IMR-90 (cell line): ENCODE results near the gene A4GNT.

Experiments
- BHLHE40 ChIP-seq: fragments of 150-350 bp; IDR thresholded peaks from 2 replicates; pipeline ENCODE4 v1.6.1; 2016; ENCODE audit warnings: mild to moderate bottlenecking, low read depth, low read length
- TF ChIP-seq, protein P1 (sequence below): conservative IDR thresholded peaks from 2 replicates; pipeline ENCODE4 v1.5.1; 2012; ENCODE audit warnings: mild to moderate bottlenecking, low read depth, low read length, improper control_type of control experiment

DNA sequence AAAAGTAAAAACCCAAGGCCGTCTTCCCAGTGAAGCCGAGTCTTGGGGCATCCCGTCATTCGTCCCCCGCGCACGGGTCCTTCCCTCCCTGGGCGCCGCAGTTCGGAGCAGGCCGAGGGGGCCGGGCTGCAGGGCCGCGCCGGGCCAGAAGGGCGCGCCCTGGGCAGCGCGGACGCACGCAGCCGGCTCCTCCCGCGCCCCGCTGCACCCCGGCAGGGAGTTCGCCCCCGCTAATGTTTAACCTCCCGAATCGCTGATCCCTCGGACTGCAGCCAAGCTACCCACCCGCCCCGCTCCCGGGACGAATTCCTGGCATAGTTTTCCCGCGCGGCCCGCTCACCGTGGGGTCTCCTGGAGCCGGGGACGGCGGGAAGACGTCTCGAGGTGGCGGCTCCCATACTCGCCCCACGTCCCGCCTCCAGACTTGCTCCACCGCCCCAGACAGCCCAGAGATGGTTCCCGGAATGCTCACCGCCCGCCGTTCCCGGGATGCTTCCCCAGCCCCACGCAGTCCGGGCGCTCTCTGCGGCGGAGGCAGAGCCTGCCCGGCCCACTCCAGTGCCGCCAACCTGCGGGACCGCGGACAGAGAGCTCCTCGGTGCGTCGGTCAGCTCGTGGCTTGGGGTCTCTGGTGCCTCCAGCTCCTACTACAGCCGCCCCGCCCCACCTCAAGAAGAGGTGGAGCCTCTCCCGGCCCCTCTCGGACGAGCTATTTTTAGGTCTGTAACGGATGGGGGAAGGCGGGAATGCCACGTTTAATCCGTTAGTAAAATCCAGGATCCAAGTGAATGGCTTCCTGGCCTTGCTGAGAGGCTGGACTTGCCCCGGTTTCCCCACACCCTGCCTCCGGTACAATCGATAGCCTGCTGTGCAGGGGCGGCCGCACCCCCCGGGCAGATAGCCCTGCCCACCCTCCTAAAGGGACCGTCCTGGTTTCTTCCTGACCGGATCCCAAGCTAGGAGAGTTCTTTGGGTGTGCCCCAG is 16.9 kb downstream of the A4GNT start, which contains the start of gene DZIP1L:
- peak; percentile 35; the same call in 1 of the 2 replicates for TF ChIP-seq BHLHE40
- TF ChIP-seq, protein P1, sequence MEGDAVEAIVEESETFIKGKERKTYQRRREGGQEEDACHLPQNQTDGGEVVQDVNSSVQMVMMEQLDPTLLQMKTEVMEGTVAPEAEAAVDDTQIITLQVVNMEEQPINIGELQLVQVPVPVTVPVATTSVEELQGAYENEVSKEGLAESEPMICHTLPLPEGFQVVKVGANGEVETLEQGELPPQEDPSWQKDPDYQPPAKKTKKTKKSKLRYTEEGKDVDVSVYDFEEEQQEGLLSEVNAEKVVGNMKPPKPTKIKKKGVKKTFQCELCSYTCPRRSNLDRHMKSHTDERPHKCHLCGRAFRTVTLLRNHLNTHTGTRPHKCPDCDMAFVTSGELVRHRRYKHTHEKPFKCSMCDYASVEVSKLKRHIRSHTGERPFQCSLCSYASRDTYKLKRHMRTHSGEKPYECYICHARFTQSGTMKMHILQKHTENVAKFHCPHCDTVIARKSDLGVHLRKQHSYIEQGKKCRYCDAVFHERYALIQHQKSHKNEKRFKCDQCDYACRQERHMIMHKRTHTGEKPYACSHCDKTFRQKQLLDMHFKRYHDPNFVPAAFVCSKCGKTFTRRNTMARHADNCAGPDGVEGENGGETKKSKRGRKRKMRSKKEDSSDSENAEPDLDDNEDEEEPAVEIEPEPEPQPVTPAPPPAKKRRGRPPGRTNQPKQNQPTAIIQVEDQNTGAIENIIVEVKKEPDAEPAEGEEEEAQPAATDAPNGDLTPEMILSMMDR = peak; percentile 50
